Activated CD4-positive, alpha-beta T cell treated with anti-CD3 and anti-CD28 coated beads for 48 hours (primary cell): ENCODE data around the gene SLC9A7.
"Not testable (repeated sequence)": the region's sequence is repeated elsewhere in the genome, so short reads cannot be mapped to it uniquely, and the experiment has no call there.

Experiments used
- DNase-seq: peaks from one replicate; pipeline ENCODE4 v3.0.0-alpha.2; 2020

The SLC9A7 gene

GRCh38 chrX:46758956-46759644 lies at the start of gene SLC9A7:
SLC9A7 (minus strand) TSS chrX:46759118; CDS start chrX:46759029, 89 bp downstream.
- peak; percentile 88 for DNase-seq

DNA sequence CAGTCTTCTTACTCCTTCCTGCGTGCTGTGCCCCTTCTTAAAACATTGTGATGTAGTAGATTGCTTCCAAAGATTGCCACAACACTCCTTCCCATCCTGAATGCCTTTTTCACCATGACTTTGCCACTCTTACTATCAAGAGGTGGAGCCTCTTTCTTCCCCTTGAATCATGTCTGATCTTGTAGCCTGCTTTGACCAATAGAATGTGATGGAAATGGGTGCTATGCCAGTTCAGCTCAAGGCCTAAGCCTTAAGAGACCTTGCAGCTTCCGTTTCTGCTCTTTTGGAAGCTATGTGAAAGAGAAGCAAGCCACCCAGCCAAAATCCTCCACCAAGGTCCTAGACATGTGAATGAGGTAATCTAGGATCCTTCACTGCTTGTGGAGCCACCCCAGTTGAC lies 46.4 kb upstream of the SLC9A7 start:
- no peak for DNase-seq

DNA sequence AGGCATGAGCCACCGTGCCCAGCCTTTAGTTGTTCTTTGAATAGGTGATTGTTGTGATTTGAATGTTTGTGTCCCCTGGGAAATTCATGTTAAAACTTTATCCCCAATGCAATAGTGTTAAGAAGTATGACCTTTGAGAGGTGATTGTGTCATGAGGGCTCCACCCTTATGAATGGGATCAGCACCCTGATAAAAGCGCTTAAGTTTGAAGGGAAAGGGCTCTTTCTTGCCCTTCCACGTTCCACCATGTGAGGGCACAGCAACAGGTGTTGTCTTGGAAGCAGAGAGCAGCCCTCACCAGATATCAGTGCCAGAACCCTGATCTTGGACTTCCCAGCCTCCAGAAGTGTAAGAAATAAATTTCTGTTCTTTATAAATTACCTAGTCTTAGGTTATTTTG lies 44.2 kb upstream of the SLC9A7 start:
- no peak for DNase-seq

DNA sequence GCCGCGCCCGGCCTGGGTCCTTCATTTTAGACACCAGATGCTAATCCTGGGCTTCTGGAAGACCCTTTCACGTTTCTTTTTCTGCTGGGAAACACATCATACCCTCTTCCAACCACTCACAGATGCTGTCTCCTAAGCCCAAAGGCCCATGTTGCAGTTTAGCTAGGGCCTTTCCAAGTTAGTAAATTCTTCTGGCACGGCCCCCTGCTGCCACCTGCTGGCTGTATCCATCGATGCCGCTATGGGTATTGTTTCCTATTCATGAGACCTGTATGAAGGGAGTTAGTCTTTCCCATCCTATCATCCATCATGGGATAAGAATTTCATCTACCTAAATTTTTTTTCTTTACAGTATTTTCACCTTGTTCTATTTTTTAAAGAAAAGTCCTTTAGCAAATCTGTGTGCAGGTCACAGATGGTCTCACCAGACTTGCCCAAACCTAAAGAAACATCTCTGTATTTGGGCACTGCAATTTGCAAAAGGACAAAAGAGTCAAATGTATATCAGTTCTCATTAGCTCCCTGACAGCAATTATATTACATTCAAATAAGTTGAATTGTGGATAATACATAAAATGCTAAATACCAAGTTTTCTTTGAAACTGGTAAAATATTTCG lies 37.8 kb upstream of the SLC9A7 start:
- DNase-seq, result peak; percentile 81

DNA sequence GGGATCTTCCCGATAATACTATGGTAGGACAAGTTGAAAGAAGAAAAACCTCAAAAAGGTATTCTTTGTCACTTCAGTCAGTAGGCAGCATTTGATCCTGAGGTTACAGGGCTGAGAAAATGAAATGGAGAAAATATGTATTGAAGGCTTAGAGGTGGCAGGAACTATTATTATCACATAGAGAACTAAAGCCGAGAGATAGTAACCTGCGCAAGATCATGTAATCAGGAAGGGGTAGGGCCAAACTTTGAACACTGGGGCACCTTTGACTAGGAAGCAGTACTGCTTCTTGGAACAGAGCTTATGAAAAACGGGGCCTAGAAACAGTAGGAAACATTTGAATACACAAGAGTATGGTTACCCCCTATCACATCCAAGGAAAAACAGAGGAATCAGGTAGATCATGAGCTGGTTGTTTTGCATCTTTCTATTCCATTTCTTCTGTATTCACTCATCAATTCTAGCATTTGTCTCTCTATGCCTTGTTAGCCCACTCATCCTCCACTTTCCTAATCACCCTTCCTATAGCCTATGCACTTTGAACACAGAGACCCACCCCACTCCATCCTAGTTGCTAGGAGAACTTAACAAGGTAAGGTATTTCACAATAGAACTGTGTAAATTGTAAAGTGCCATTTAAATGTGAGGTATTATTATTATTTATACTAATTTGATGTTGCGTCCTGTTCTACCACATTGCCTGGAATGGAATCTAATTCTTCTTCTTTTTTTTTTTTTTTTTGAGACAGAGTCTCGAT lies 34.6 kb upstream of the SLC9A7 start:
- no peak for DNase-seq

GRCh38 chrX:46792810-46793188 lies 33.9 kb upstream of the SLC9A7 start:
- no peak for DNase-seq

DNA sequence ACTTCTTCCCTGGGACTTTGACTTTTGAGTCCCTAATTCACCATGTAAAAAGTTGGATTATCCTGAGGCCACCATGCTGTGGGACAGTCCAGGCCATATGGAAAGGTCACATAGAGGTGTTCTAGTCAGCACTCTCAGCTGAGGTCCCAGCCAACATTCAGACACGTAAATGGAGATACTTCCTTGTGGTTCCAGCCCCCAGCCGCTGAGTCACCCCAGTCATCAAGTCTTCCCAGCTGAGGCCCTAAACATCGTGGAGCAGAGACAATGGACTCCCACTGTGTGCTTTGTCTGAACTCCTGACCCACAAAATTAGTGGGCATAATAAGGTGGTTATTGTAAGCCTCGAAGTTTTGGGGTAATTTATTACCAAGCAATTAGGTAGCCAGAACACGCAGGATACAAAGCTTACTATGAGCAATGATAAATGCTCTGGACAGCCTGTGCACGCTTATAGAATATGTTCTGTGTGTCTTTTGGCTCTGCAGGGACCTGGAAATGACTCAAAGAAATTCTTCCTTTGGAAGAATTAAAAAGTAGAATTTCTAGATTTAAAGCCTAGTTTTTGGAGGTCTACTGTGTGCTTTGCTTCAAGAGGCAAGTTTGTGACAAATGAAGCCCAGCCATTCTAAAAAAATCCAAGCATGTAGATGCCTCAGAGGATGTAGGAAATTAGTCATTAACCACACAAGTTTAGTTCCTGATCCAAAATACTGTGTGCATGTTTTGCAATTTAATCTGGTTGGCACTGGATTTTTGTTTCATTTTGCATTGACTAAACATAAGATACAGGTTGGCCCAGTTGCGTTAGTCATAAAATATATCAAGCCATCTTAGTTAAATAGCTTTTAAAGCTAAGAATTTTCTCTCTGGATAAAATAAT lies 33.2 kb upstream of the SLC9A7 start:
- peak; percentile 34 for DNase-seq

DNA sequence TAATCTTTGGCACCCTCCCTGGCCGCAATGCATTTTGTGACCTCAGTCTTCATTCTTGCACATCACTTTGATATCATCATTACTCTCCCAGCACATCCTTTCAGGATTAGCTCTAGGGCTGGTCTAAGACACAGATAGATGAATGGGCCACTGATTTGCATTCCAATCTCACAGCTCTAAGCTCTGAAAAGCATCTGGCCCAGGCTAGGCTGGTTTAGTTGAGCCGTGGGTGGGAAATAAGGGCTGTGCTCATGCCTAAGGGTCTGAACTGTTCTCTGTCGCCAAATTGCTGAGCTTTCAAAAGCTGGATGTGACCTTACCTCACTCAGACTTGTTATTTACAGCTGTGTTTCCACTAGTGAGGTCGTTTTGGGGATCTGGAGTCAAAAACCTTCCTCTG lies 30.0 kb upstream of the SLC9A7 start:
- DNase-seq, result no peak

DNA sequence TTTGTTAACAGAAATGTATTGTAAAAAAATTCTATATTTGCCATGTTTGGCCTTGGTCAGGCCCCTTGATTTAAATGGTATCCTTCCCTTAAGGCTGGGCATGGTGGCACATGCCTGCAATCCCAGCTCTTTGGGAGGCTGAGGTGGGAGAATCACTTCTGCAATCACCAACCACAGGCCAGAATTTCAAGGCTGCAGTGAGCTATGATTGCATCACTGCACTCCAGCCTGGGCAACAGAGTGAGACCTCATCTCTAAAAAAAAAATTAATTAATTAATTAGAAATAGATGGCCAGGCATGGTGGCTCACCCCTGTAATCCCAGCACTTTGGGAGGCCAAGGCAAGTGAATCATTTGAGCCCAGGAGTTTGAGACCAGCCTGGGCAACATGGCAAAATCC lies 25.5 kb upstream of the SLC9A7 start:
- DNase-seq, result not testable (repeated sequence)

- DNase-seq, result peak; percentile 5
These were observed 23.1 kb upstream of the SLC9A7 start for GRCh38 chrX:46782034-46782433.

DNA sequence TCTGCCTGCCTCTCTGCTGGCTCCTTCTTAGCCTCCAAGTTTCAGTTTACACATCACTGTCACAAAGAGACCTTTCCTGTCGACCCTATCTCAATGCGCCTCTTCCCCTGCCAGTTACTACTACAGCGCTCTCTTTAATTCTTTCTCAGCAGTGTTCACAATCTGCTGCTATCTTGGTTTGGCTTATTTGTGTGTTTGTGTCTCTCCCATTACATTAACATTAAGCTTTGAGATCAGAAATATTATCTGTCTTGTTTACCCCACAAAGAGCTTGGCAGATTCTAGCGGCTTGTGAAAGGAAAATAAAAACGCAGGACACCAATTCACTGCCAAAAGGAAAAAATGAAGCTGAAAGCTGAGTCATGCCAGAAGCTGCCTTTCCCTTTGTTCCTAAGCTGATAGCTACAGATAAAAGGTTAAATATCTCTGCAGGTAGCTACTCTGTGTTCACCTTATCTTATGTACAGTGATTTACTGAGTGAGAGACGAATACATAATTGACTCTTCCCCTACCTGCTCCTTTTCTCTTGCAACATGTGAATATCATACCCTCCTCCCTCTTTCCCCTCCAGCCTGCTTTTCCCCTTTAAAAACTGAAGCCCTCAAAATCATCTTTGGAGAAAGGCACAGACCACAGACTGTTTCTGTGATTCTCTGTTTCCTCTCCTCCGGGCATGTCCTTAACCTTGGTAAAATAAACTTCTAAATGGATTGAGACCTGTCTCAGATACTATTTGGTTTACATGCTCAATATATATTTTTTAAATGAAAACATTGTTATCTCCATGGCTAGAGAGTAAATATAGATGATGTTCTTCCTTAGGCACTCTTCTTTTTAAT lies 19.3 kb upstream of the SLC9A7 start:
- no peak for DNase-seq

- DNase-seq, result no peak
These were observed 11.9 kb upstream of the SLC9A7 start for GRCh38 chrX:46770817-46771163.

GRCh38 chrX:46770000-46770816 lies 11.3 kb upstream of the SLC9A7 start:
- no peak for DNase-seq

- no peak for DNase-seq
These were observed 4.0 kb upstream of the SLC9A7 start for GRCh38 chrX:46762963-46763362.

DNA sequence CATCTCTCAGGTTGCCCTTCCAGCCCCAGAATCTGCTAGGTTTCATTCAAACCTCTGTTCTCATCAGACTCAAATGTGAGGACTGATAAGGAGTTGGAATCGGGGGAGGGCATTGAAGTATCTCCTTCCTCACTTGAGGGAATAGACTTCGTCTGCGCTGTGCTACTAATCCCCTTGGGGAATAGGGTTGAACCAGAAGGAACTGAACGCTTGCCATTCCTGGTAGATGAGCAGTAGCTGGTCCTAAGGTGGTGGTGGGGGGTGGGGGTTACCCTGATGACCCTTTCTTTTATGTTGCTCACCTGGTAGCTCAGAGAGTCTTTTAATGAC lies 692 bp upstream of the SLC9A7 start:
- DNase-seq, result no peak

DNA sequence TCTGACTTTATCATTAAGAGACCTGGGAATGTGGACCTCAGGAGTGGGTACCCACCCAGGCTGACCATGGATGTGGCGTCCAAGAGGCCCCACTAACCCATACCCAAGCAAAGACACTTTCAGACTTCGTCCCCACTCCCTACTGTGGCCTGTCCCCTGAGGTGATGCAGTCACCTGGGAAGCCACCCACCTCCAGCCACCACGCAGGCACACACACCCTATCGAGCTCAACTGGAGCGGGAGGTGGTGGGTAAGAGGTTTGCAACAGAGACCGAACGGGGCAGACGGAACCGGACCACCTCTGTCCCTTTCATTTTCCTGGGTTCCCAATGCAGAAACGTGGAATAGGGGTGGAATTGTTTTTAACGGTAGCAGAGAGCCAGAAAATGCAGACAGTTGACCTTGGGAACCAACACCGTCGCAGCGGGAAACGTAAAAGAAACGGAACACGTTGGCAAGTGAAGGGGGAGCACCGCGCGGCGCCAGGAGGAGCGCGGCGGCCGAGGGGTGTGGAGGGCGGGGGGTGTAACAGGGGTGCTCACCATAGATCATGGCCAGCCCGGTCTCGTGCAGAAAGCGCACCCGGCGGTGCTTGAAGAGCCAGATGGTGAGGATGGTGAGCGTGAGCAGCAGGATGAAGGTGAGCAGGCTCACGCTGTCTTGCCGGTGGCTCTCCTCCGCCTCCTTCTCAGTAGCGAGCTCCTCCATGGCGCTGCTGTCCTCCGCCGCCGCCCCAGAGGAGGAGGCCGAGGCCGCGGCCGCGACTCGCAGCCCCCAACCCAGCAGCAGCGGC lies 559 bp downstream of the SLC9A7 start:
- peak; percentile 35 for DNase-seq

DNA sequence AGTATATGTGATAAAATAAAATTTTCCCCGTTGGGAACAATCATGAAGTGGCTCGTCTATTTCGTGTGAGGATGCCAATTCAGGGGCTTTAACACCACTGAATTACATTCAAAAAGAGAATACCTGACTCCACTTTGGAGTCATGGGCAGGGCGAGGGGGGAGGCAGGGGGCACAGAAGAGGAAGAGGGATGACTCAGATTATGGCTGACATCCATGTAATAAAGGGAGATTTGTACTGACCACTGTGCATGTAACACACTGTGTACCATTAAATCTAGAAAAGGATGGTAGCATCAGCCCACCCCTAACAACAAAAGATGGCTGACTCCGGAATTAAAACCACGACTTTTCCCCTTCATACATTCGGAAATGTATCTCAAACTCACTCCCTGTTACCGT lies 1.3 kb downstream of the SLC9A7 start:
- DNase-seq, result no peak

GRCh38 chrX:46757052-46757451 lies 1.9 kb downstream of the SLC9A7 start:
- no peak for DNase-seq

DNA sequence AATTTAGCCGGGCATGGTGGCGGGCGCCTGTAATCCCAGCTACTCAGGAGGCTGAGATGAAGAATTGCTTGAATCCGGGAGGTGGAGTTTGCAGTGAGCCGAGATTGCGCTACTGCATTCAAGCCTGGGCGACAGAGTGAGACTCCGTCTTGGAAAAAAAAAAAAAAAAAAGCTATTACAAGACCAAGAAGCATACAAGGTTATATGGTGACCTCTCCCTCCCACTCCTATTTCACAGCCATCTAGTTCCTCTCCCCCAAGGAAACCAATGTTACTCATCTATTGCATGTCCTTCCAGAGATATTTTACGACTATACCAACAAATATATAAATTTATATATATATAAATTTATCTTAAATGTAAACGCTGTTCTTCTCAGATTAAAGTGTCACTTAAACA lies 3.2 kb downstream of the SLC9A7 start:
- no peak for DNase-seq

DNA sequence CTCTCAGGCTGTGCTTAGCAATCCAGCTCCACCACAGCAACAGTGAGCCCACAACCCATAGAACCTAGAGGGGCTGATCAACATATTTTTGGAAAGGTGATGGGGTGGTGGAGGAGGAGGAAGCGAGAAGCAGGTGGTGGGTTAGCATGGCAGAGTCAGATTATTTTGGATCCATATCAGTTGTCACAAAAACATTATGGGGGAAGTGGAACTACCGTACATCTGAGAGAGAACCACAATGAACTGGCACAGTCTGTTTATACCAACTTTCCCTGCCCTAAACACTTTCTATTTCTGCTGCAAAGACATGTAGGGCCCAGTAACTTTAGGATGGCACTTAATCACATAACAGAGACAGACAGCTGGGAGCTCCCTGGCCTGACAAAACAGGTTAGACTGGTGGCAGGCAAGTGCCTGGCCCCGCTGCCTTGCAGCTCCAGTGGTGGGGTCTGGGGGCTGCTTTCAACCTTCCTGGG lies 4.3 kb downstream of the SLC9A7 start:
- DNase-seq, result no peak

- no peak for DNase-seq
These were observed 4.9 kb downstream of the SLC9A7 start for GRCh38 chrX:46754036-46754435.
